Measurements from ENCODE around the gene IDUA.

DNA sequence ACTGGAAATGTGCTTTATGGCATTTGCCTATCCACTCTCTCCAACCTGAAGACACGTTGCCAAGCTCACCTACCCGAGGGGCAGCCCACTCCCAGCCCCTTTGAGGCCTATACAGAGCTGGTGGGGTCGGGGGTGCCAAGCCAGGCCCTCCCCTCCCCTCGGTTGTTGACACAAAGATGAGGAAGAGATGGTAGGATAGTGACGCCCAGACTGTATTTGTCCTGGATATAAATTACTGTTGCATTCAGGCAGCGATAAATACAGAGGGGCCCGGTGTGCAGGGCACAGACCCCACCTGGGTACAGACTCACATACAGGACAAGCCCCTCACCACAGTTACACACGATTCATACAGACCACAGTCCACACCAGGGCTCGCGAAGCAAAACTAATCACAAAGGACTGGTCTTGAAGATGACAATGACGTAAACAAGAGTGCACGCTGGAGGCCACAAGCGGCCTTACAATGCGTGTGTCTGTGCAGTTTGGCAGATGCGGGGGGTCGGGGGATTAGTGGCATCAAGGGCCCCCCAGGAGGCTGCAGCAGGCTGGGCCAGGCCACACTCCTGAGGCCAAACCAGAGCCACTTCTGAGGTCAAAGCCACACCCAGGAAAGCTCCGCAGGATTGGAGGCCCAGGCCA is 28.0 kb upstream of the IDUA start:
- TF ChIP-seq EZH2 (IDR thresholded peaks at IDR 0.05; ENCODE audit: insufficient read depth, poor library complexity, severe bottlenecking) (no peak), EZH2phosphoT487 (IDR thresholded peaks at IDR 0.05; ENCODE audit: insufficient read depth, low read depth) (no peak)
